ENCODE results near the gene LRRC63.

- TF ChIP-seq, protein P1, sequence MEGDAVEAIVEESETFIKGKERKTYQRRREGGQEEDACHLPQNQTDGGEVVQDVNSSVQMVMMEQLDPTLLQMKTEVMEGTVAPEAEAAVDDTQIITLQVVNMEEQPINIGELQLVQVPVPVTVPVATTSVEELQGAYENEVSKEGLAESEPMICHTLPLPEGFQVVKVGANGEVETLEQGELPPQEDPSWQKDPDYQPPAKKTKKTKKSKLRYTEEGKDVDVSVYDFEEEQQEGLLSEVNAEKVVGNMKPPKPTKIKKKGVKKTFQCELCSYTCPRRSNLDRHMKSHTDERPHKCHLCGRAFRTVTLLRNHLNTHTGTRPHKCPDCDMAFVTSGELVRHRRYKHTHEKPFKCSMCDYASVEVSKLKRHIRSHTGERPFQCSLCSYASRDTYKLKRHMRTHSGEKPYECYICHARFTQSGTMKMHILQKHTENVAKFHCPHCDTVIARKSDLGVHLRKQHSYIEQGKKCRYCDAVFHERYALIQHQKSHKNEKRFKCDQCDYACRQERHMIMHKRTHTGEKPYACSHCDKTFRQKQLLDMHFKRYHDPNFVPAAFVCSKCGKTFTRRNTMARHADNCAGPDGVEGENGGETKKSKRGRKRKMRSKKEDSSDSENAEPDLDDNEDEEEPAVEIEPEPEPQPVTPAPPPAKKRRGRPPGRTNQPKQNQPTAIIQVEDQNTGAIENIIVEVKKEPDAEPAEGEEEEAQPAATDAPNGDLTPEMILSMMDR (IDR thresholded peaks at IDR 0.05): no peak
- no peak for TF ChIP-seq GABPA (IDR thresholded peaks at IDR 0.05; ENCODE audit: low read depth)
- TF ChIP-seq EP300 (IDR thresholded peaks at IDR 0.05; ENCODE audit: borderline replicate concordance in 1 of 2, low read depth in 1 of 2, low read length in 1 of 2): no peak
- TF ChIP-seq REST (IDR thresholded peaks at IDR 0.05; ENCODE audit: low read depth, low read length): no peak
- TF ChIP-seq JUND (IDR thresholded peaks at IDR 0.05): no peak
- TF ChIP-seq, protein P2, sequence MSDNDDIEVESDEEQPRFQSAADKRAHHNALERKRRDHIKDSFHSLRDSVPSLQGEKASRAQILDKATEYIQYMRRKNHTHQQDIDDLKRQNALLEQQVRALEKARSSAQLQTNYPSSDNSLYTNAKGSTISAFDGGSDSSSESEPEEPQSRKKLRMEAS (IDR thresholded peaks at IDR 0.05; ENCODE audit: low read depth): no peak
Observed at GRCh38 chr13:46169758-46170157, 42.0 kb upstream of the LRRC63 start.
